Hematopoietic multipotent progenitor cell treated with erythropoietin and hydrocortisone succinate and interleukin-3 and kit ligand, for 6 days (in vitro differentiated cells): ENCODE results near the gene CD22.

ENCODE experiments used
- DNase-seq: peaks from one replicate; pipeline ENCODE4 v3.0.0-alpha.2; 2015

Gene CD22

GRCh38 chr19:35296644-35297514, 32.1 kb upstream of the CD22 start:
- DNase-seq: no peak

DNA sequence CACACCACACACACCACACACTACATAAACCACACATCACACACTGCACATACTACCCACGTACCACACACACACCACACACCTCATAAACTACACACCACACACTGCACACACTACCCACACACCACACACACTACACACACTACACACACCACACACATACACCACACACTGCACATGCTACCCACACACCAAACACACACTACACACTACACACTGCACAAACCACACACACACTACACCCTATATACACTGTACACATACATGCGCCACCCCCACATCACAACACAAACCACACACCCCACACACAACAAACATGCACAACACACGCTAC, 31.5 kb upstream of the CD22 start:
- DNase-seq: no peak

- no peak for DNase-seq
Measured at GRCh38 chr19:35297922-35298321, 31.1 kb upstream of the CD22 start.

DNA sequence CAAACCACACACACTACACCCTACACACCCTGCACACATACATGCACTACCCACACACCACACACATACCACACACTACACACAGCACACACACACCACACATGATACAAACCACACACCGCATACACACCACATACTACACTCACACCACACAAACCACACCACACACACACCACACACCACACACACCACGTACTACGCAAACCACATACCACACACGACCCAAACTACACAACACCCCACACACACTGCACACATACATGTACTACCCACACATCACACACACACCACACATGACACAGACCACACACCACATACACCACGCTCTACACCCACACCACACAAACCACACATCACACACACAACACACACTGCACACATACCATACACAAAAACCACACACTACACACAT, 30.4 kb upstream of the CD22 start:
- DNase-seq: no peak

DNA sequence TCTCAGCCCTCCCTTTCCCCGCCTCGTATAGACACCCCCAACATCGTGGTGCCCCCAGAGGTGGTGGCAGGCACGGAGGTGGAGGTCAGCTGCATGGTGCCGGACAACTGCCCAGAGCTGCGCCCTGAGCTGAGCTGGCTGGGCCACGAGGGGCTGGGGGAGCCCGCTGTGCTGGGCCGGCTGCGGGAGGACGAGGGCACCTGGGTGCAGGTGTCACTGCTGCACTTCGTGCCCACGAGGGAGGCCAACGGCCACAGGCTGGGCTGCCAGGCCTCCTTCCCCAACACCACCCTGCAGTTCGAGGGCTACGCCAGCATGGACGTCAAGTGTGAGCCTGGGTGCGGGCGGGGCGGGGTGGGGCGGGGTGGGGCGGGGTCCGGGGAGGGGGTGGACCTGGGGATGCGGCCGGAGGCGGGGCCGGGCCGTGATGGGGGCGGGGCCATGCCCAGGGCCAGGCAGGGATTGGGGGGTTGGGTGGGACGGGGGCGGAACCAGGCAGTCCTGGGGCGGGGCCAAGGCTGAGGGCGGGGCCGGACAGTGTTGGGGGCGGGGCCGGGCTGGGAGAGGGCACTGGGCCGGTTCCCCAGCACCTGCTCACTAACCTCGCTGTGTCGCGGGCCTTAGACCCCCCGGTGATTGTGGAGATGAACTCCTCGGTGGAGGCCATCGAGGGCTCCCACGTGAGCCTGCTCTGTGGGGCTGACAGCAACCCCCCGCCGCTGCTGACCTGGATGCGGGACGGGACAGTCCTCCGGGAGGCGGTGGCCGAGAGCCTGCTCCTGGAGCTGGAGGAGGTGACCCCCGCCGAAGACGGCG, 29.3 kb upstream of the CD22 start:
- peak; percentile 38 for DNase-seq

DNA sequence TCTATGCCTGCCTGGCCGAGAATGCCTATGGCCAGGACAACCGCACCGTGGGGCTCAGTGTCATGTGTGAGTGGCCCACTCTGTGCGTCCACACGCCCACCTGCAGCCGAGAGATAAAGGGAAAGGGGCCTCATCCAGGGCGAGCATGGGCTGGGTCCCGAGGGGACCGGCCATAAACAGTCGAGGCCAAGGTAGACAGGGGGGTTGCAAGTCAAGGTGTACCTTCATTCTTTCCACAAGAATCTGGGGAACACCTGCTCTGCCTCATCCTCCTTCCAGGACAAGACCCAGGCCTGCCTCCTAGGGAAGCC, 28.7 kb upstream of the CD22 start:
- no peak for DNase-seq

GRCh38 chr19:35301961-35302360, 27.0 kb upstream of the CD22 start:
- DNase-seq: no peak

GRCh38 chr19:35302446-35302845, 26.5 kb upstream of the CD22 start:
- DNase-seq: no peak

DNA sequence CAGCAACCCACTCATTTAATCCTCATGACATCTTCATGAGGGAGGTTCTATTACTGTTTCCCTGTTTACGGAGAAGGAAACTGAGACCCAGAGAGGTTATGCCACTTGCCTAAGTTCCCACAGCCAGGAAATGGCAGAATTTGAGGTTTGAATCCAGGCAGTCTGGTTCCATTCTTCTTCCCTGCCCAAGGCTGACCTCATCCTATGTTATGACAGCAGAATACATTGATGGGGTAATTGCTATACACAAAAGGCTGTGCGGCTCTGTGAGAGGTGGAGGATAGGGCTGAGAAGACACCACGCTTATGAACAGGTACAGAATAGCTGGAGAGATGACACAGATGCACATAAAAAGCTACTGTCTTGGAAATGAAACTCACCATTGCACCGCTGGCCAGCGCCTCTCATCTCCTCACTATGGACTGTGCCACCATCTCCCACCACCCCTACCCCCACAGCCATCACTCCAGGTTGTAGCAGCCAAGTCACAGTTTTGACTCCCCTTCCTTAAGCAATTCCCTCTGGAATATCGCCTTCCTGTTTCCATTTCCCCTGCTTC, 25.6 kb upstream of the CD22 start:
- DNase-seq: no peak

DNA sequence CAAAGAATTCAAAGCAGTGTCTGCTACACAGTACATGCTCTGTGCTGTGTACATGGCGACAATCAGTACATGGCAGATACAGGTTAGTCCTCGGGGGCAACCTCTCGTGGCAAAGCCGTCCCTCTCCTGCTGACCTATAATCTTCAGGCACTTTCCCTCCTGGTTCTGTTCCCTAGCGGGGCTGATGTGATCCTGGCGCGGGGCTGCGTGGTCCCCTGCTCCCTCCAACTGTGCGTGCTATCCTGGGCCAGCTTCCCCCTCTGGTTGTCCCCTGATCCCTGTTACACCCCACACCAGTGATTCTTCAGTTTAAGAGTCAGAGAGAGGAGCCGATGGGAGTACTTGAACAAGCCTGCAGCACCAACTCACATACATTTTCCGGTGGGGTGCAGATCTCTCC, 25.0 kb upstream of the CD22 start:
- no peak for DNase-seq

DNA sequence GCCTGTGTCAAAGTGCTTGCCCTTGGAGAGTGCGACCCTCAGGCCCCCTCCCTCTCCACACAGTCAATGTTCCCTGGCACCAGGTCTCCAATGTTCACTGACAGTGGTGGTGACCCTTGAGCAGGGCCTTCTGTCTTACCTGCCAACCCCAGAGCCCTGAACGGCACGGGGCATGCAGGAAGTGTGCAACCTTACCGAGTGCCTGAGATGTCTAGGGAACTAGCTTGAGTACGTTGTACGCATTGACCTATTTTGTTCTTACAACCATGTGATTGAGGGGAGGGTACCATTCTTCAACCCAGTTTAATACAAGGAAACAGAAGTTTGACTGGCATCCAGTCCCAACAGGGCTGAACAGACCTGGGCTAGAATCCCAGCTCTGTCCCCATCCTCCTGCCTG, 23.8 kb upstream of the CD22 start:
- DNase-seq: no peak

DNA sequence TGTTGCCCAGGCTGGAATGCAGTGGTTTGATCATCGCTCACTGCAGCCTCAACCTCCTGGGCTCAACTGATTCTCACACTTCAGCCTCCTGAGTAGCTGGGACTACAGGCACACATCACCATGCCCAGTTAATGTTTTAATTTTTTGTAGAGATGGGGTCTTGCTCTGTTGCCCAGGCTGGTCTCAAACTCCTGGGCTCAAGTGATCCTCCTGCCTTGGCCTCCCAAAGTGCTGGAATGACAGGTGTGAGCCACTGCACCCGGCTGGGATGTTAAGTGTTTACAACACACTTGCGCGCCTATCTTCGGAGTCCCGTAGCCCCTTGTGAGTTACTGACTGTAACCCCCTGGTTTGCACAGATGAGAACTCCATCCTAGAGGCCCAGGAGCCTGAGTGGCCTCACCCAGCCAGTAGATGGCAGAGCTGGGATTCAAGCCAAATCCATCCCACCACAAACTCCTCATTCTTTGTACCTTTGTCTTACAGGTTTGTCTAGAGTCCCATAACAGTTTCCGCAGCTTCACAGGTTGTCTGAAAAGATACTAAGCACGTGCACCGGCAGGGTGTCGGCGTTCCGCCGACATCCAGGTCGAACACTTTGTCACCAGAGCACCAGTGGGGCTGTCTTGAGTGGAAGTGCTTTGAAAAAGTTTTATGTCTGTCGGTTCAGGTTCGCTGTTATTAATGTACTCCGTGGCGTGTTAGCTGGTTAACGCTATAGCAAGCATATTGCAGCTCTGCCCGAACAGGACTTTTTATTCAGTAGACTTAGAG, 22.3 kb upstream of the CD22 start:
- peak; percentile 53 for DNase-seq

GRCh38 chr19:35307931-35308330, 21.1 kb upstream of the CD22 start:
- DNase-seq: no peak

DNA sequence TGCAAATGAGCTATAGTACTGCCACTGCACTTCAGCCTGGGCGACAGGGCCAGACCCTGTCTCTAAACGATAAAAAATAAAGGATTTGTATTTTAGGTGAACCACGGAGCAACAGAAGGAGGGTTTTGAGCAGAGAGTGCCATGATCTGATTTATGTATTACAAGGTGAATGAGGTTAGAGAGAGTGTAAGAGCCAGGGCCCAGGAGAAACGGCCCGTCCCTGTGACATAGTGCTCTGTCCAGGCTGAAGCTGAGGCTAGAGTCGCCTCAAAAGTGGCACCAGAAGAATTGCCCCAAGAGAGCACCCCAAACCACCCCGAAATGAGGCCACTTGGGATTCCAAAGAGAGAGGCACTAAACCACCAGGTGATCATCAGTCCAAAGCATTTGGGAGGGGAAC, 20.1 kb upstream of the CD22 start:
- no peak for DNase-seq

- DNase-seq: no peak
Measured at GRCh38 chr19:35309481-35310279, 19.3 kb upstream of the CD22 start.

DNA sequence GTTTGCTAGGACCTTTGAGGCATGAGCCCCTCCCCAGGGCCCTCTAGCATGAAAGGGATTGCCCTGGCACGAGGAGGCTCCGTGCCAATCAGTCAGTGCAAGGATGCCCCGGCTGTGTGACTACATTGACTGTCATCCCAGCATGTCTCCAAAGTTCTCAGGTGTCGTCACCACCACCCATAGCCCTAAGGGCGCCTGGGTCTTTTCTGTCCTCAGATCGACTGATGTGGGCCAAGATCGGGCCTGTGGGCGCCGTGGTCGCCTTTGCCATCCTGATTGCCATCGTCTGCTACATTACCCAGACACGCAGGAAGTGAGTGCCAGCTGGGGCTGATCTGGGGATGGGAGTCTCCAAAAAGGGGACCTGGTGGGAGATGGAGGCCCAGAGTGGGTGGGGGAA, 18.7 kb upstream of the CD22 start:
- no peak for DNase-seq

GRCh38 chr19:35310811-35311465, 18.0 kb upstream of the CD22 start:
- no peak for DNase-seq

- DNase-seq: no peak
Measured at GRCh38 chr19:35311901-35312665, 16.9 kb upstream of the CD22 start.

DNA sequence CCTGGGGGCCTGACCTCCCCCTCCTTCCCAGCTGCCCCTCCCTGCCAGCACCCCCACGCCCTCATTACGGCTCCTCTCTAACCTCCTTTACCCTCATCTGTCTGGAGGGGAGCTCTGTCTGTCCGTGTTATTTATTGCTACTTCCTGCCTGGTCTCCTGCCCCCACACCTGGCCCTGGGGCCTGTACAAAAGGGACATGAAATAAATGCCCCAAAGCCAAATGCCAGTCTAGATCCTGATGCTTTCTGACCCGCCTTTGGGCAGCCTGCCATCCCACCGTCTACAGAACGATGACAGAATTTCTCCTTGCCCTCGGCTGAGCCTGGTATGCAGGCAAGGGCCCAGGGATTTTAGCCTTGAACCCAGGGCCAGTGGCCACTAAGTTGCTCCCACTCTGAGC, 15.4 kb upstream of the CD22 start:
- DNase-seq: no peak

DNA sequence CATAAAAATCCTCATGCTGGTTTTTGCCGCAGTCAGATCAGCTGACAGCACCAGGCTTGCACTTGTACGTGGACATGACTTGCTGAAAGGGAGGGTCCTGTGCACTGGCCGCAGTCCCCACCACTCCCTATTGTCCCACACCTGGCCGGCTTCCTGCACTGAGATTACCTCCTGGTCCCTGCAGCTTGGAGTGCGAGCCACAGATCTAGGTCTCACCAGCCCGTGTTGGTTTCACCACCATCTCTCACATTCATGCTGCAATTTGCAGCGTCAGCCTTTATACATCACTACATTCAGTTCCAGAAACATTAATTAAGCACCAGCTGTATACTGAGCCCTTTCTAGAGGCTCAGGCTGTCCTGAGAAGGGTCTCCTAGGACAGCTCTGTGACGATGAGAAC, 15.0 kb upstream of the CD22 start:
- no peak for DNase-seq

- DNase-seq: no peak
Measured at GRCh38 chr19:35314858-35315470, 14.0 kb upstream of the CD22 start.
